H7 (cell line): ENCODE data around the gene HJV. TPM values are rescaled to one million over a fixed set of nuclear protein-coding genes. Genes with fewer than 3 reads are reported as not detected.
"Not testable (repeated sequence)": the region's sequence is repeated elsewhere in the genome, so short reads cannot be mapped to it uniquely, and the experiment has no call there.

Experiments
- DNase-seq: peaks from one replicate; pipeline ENCODE4 v3.0.0; 2012
- H3K27me3 ChIP-seq: 2 replicates; pipeline ENCODE4 v1.6.0; 2011; ENCODE audit warnings: mild to moderate bottlenecking, low read length; ENCODE audit not compliant: control insufficient read depth, insufficient read depth
- H3K36me3 ChIP-seq: replicated peaks from 2 replicates; pipeline ENCODE4 v1.5.1; 2011; ENCODE audit warnings: low read length; ENCODE audit not compliant: control insufficient read depth, insufficient read depth
- H3K4me3 ChIP-seq: 2 replicates; pipeline ENCODE4 v1.5.1; 2011; ENCODE audit warnings: low read depth, mild to moderate bottlenecking, control low read depth, low read length, moderate library complexity; ENCODE audit not compliant: insufficient read depth
- total RNA-seq: library from RNA; depleted of rRNA; stranded (reverse); fragments of >200 nt; shearing (Covaris generic); gene quantifications from 2 replicates; pipeline ENCODE4 v1.2.3, GENCODE V29; 2014

The HJV gene
- total RNA-seq, 1 experiment from 2014 or later: 0.24 TPM

- DNase-seq: no peak
- H3K36me3 ChIP-seq: no peaks in the 10 kb centered on the region
- no peak overlapping the region for H3K4me3 ChIP-seq
- no peaks in the 10 kb centered on the region for H3K27me3 ChIP-seq
Observed at GRCh38 chr1:146032631-146033219, 11.2 kb upstream of the HJV start.

- Histone ChIP-seq H3K27me3 (no peaks in the 10 kb centered on the region), H3K36me3 (no peaks in the 10 kb centered on the region), H3K4me3 (no peak overlapping the region)
- no peak for DNase-seq
Observed at GRCh38 chr1:146031476-146031875, 9.9 kb upstream of the HJV start.

DNA sequence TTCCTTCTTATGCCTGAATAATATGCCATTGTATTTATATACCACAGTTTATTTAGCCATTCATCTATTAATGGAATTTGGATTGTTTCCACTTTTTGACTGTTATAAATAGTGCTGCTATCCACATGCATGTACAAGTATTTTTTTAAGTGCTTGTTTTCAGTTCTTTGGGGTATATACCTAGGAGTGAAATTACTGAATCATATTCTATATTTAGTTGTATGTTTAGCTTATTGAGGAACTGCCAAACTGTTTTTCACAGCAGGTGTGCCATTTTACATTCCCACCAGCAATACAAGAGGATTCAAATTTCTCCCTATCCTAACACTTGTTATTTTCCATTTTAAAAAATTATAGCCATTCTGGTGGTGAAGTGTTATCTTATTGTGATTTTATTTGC, 7.6 kb upstream of the HJV start:
- H3K36me3 ChIP-seq: no peaks in the 10 kb centered on the region
- H3K4me3 ChIP-seq: no peak overlapping the region
- H3K27me3 ChIP-seq: no peaks in the 10 kb centered on the region
- no peak for DNase-seq

- not testable (repeated sequence) for H3K4me3 ChIP-seq
Observed at GRCh38 chr1:146026650-146027049, 5.1 kb upstream of the HJV start.

GRCh38 chr1:146025787-146026495, 4.4 kb upstream of the HJV start:
- H3K4me3 ChIP-seq, H3K36me3 ChIP-seq, DNase-seq: not testable (repeated sequence)
- H3K27me3 ChIP-seq: peaks cover 10% of the 10 kb centered on the region; the same call in 1 of the 2 replicates

More at GRCh38 chr1:146026650-146027049, 5.1 kb upstream of the HJV start:
- H3K36me3 ChIP-seq, DNase-seq, H3K27me3 ChIP-seq: not testable (repeated sequence)

DNA sequence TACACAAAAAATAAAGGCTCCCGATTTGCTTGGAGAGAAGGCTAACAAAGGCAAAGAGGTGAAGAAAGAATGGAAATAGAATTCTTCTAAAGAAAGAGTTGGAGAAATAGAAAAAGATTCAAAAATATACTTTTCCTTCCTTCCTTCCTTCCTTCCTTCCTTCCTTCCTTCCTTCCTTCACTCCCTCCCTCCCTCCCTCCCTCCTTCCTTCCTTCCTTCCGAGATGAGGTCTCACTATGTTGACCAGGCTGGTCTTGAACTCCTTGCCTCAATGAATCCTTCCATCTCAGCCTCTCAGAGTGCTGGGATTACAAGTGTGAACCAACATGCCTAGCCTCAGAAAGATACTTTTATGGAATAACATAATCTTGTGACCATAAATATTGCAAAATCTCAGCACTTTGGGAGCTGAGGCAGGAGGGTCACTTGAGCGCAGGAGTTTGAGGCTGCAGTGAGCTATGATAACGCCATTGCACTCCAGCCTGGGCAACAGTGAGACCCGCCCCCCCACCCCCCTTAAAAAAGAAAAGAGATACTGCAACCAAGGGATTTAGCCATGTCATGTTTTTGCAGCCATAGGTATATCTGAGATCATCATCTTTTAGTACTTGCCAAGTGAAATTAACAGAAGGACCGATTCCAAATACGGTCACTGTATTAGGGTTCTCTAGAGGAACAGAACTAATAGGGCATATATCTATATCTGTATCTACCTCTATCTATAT, 1.0 kb upstream of the HJV start:
- no peak overlapping the region for H3K4me3 ChIP-seq
- no peaks in the 10 kb centered on the region for H3K36me3 ChIP-seq
- no peak for DNase-seq
- peaks cover 44% of the 10 kb centered on the region for H3K27me3 ChIP-seq

GRCh38 chr1:146021050-146021445, 487 bp downstream of the HJV start:
- Histone ChIP-seq H3K36me3 (no peaks in the 10 kb centered on the region), H3K27me3 (peaks cover 50% of the 10 kb centered on the region), H3K4me3 (no peak overlapping the region)
- DNase-seq: no peak

GRCh38 chr1:146020058-146021049, 1.2 kb downstream of the HJV start:
- H3K27me3 ChIP-seq: peaks cover 50% of the 10 kb centered on the region
- H3K4me3 ChIP-seq: no peak overlapping the region; the same call in 1 of the 2 replicates
- H3K36me3 ChIP-seq: no peaks in the 10 kb centered on the region
- no peak for DNase-seq

GRCh38 chr1:146019231-146020057, 2.1 kb downstream of the HJV start:
- Histone ChIP-seq H3K27me3 (peaks cover 50% of the 10 kb centered on the region), H3K4me3 (peak overlapping the region; percentile 43), H3K36me3 (no peaks in the 10 kb centered on the region)
- peak; percentile 91 for DNase-seq

DNA sequence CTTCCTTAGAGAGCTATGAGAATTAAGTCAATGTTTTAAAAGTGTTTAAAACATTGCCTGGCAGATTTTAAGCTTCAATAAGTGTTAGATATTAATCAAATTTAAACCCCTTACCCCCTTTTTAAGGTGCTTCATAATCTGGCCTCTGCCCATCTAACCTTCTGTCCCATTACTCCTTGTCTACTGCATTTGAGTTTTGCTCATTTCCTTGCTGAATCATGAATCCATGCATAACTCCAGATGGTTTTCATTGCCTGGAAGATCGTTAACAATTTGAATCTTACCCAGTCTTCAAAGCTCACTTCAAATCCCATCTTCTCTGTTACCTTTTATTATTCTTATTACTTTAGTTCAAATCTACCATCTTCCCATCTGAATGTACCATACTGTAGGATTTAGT, 4.6 kb downstream of the HJV start:
- DNase-seq: no peak
- Histone ChIP-seq H3K27me3 (peaks cover 46% of the 10 kb centered on the region), H3K4me3 (no peak overlapping the region), H3K36me3 (no peaks in the 10 kb centered on the region)

DNA sequence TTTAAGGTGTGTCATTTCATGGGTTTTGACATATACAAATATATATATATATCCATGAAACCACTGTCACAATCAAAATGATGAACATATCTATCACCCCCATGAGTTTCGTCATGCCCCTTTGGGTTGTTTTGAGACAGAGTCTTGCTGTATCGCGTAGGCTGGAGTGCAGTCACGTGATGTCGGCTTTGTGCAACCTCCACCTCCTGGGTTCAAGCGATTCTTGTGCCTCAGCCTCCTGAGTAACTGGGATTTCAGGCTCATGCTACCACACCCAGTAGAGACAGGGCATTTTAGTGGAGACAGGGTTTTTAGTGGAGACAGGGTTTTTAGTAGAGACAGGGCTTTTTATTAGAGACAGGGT, 8.0 kb downstream of the HJV start:
- DNase-seq: no peak
- Histone ChIP-seq H3K4me3 (no peak overlapping the region), H3K27me3 (peaks cover 16% of the 10 kb centered on the region), H3K36me3 (no peaks in the 10 kb centered on the region)

DNA sequence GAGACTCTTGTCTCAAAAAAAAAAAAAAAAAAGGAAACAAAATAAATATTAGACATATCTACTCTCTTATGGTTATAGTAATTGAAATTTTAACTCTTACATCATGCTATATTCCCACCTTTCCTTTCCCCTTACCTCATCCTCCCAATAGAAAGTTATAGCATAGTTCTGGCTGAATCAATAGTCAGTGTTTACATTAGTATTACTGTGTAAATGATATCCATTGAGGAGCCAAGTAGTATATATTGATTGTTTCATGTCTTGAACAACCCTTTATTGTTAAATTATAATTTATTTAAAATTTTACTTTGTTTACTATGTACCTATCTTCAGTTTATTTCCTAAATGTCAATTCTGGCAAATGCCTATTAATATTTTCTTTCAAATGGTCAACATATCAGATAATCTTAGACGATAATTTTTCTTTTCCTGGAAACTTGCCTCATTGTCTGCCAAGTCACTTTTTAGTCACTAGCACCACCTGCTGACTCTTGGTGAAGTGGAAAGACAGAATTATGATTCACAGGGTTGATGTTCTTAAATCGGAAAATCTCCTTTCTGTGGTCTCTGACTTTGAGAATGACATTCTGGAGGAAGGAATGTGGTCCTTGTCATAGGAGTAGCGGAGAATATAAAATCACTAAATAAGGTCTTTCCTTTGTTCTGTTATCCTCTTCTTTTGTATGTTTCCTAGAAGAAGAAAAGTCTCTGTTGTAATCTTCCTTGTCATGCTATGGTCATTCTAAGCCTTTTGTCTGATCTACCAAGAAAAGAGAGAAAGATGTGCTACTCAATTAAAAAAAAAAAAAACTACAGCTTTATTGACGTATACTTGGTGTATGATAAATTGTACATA, 8.6 kb downstream of the HJV start:
- Histone ChIP-seq H3K36me3 (no peaks in the 10 kb centered on the region), H3K27me3 (peaks cover 10% of the 10 kb centered on the region; the same call in 1 of the 2 replicates), H3K4me3 (no peak overlapping the region)
- peak; percentile 59 for DNase-seq
